Neural cell (in vitro differentiated cells): ENCODE measurements around the gene ARFGAP1. TPM values are rescaled to one million over a fixed set of nuclear protein-coding genes. Genes with fewer than 3 reads are reported as not detected.

Experiments
- H2AFZ ChIP-seq: fragments of 200-600, 300-800 bp; sonication (generic), shearing (Covaris generic); 2 replicates; pipeline ENCODE4 v1.6.0; 2014; ENCODE audit warnings: low read depth, mild to moderate bottlenecking, antibody characterized with exemption, low read length, moderate library complexity
- H3F3A ChIP-seq: fragments of 200-600 bp; shearing (Covaris generic); 2 replicates; pipeline ENCODE4 v1.6.1; 2016; ENCODE audit warnings: mild to moderate bottlenecking, moderate library complexity, mixed read lengths, antibody characterized with exemption, low read length; ENCODE audit not compliant: insufficient read depth, poor library complexity, severe bottlenecking
- H3K27ac ChIP-seq: fragments of 200-600, 300-800 bp; sonication (generic), shearing (Covaris generic); 2 replicates; pipeline ENCODE4 v1.5.1; 2014; ENCODE audit warnings: mild to moderate bottlenecking, low read length, moderate library complexity
- H3K27me3 ChIP-seq: fragments of 300-800, 200-600 bp; sonication (generic), shearing (Covaris generic); 2 replicates; pipeline ENCODE4 v1.6.0; 2014; ENCODE audit warnings: mild to moderate bottlenecking, low read depth, low read length, moderate library complexity; ENCODE audit not compliant: insufficient read depth
- H3K36me3 ChIP-seq: fragments of 300-800, 200-600 bp; sonication (generic), shearing (Covaris generic); 2 replicates; pipeline ENCODE4 v1.5.1; 2014; ENCODE audit warnings: mild to moderate bottlenecking, antibody characterized with exemption, low read length, moderate library complexity; ENCODE audit not compliant: insufficient read depth
- H3K4me2 ChIP-seq: fragments of 300-800, 200-600 bp; sonication (generic), shearing (Covaris generic); 2 replicates; pipeline ENCODE4 v1.6.0; 2014; ENCODE audit warnings: mild to moderate bottlenecking, low read length
- H3K4me3 ChIP-seq: fragments of 300-800, 200-600 bp; sonication (generic), shearing (Covaris generic); 2 replicates; pipeline ENCODE4 v1.5.1; 2014; ENCODE audit warnings: mild to moderate bottlenecking, low read length, moderate library complexity
- H3K79me2 ChIP-seq: fragments of 200-600 bp; shearing (Covaris generic); replicated peaks from 2 replicates; pipeline ENCODE4 v1.6.0; 2014; ENCODE audit warnings: mild to moderate bottlenecking, low read length, moderate library complexity; ENCODE audit not compliant: insufficient read depth
- H3K9ac ChIP-seq: fragments of 300-800, 200-600 bp; sonication (generic), shearing (Covaris generic); 2 replicates; pipeline ENCODE4 v1.6.1; 2016; ENCODE audit warnings: mild to moderate bottlenecking, low read length, mixed read lengths
- H3K9me2 ChIP-seq: fragments of 200-600 bp; shearing (Covaris generic); 2 replicates; pipeline ENCODE4 v1.6.1; 2016; ENCODE audit warnings: mild to moderate bottlenecking, low read length, mixed read lengths; ENCODE audit not compliant: insufficient read depth
- H3K9me3 ChIP-seq: fragments of 200-600, 300-800 bp; sonication (generic), shearing (Covaris generic); 2 replicates; pipeline ENCODE4 v1.6.1; 2016; ENCODE audit warnings: mild to moderate bottlenecking, mixed run types, low read length, moderate library complexity, mixed read lengths
- H4K20me1 ChIP-seq: fragments of 200-600 bp; shearing (Covaris generic); 2 replicates; pipeline ENCODE4 v1.6.1; 2016; ENCODE audit warnings: mild to moderate bottlenecking, mixed run types; ENCODE audit not compliant: insufficient read depth
- EP300 ChIP-seq: fragments of 450-650 bp; conservative IDR thresholded peaks from 2 replicates; pipeline ENCODE4 v1.6.1; 2014; ENCODE audit warnings: antibody characterized with exemption, mild to moderate bottlenecking, moderate library complexity; ENCODE audit not compliant: poor library complexity, severe bottlenecking
- EZH2 ChIP-seq: fragments of 200-600, 300-800 bp; shearing (Covaris generic), sonication (generic); IDR thresholded peaks from 2 replicates; pipeline ENCODE4 v1.6.1; 2014; ENCODE audit warnings: antibody characterized with exemption, low read length, borderline replicate concordance, mild to moderate bottlenecking; ENCODE audit not compliant: insufficient read depth, poor library complexity, severe bottlenecking
- MXI1 ChIP-seq: fragments of 450-650 bp; conservative IDR thresholded peaks from 2 replicates; pipeline ENCODE4 v1.6.1; 2014; ENCODE audit warnings: antibody characterized with exemption, mild to moderate bottlenecking; ENCODE audit not compliant: poor library complexity, severe bottlenecking
- POLR2AphosphoS5 ChIP-seq: IDR thresholded peaks from 2 replicates; pipeline ENCODE4 v1.6.1; 2012
- RAD21 ChIP-seq: fragments of 450-650 bp; conservative IDR thresholded peaks from 2 replicates; pipeline ENCODE4 v1.6.1; 2014; ENCODE audit warnings: antibody characterized with exemption, mild to moderate bottlenecking, moderate library complexity
- SMC3 ChIP-seq: fragments of 450-650 bp; conservative IDR thresholded peaks from 2 replicates; pipeline ENCODE4 v1.6.1; 2014; ENCODE audit warnings: antibody characterized with exemption, mild to moderate bottlenecking, moderate library complexity; ENCODE audit not compliant: poor library complexity
- TAF1 ChIP-seq: IDR thresholded peaks from 2 replicates; pipeline ENCODE4 v1.6.1; 2012; ENCODE audit warnings: low read depth
- polyA plus RNA-seq: library from polyadenylated mRNA; depleted of rRNA; stranded (reverse); fragments of >200 nt; gene quantifications from 2 replicates; pipeline ENCODE4 v1.2.3, GENCODE V29; 2014
- TF ChIP-seq, protein P1 (sequence below): fragments of 450-650 bp; IDR thresholded peaks from 2 replicates; pipeline ENCODE4 v1.5.1; 2014; ENCODE audit warnings: antibody characterized with exemption, mild to moderate bottlenecking, moderate library complexity; ENCODE audit not compliant: poor library complexity, severe bottlenecking
- TF ChIP-seq, protein P2 (sequence below): IDR thresholded peaks from 2 replicates; pipeline ENCODE4 v1.6.1; 2012; ENCODE audit warnings: borderline replicate concordance

Gene ARFGAP1
- polyA plus RNA-seq, 1 donor from 2014 or later, result 70.2 TPM

DNA sequence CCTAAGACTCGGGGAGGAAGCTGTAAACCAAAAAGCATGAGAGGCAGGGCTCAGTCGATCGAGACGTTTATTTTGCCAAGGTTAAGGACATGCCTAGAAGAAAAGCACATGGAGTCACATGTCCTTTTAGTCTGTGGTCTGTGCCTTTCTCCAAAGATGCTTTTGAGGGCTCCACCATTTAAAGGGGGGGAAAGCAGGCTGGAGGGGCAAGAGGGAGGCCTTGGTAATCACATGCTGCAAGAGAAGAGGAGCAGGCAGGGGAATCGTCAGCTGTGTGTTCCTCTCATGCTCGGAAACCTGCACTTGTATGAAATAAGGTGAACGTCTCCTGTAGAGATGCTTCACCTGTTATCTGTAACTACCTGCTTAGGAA, 47.5 kb upstream of the ARFGAP1 start:
- H3K27me3 ChIP-seq, result no peaks in the 10 kb centered on the region
- H3K9me2 ChIP-seq, result no peaks in the 10 kb centered on the region
- no peaks in the 10 kb centered on the region for H3K36me3 ChIP-seq
- no peaks in the 10 kb centered on the region for H4K20me1 ChIP-seq
- no peaks in the 10 kb centered on the region for H3K79me2 ChIP-seq
- H3K9me3 ChIP-seq, result no peaks in the 10 kb centered on the region
- H3K4me2 ChIP-seq, result no peak overlapping the region
- no peak for TF ChIP-seq MXI1
- no peak for TF ChIP-seq TAF1
- TF ChIP-seq POLR2AphosphoS5, result no peak
- TF ChIP-seq, protein P1, sequence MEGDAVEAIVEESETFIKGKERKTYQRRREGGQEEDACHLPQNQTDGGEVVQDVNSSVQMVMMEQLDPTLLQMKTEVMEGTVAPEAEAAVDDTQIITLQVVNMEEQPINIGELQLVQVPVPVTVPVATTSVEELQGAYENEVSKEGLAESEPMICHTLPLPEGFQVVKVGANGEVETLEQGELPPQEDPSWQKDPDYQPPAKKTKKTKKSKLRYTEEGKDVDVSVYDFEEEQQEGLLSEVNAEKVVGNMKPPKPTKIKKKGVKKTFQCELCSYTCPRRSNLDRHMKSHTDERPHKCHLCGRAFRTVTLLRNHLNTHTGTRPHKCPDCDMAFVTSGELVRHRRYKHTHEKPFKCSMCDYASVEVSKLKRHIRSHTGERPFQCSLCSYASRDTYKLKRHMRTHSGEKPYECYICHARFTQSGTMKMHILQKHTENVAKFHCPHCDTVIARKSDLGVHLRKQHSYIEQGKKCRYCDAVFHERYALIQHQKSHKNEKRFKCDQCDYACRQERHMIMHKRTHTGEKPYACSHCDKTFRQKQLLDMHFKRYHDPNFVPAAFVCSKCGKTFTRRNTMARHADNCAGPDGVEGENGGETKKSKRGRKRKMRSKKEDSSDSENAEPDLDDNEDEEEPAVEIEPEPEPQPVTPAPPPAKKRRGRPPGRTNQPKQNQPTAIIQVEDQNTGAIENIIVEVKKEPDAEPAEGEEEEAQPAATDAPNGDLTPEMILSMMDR, result no peak
- TF ChIP-seq EZH2, result no peak
- TF ChIP-seq EP300, result no peak
- TF ChIP-seq SMC3, result no peak
- TF ChIP-seq, protein P2, sequence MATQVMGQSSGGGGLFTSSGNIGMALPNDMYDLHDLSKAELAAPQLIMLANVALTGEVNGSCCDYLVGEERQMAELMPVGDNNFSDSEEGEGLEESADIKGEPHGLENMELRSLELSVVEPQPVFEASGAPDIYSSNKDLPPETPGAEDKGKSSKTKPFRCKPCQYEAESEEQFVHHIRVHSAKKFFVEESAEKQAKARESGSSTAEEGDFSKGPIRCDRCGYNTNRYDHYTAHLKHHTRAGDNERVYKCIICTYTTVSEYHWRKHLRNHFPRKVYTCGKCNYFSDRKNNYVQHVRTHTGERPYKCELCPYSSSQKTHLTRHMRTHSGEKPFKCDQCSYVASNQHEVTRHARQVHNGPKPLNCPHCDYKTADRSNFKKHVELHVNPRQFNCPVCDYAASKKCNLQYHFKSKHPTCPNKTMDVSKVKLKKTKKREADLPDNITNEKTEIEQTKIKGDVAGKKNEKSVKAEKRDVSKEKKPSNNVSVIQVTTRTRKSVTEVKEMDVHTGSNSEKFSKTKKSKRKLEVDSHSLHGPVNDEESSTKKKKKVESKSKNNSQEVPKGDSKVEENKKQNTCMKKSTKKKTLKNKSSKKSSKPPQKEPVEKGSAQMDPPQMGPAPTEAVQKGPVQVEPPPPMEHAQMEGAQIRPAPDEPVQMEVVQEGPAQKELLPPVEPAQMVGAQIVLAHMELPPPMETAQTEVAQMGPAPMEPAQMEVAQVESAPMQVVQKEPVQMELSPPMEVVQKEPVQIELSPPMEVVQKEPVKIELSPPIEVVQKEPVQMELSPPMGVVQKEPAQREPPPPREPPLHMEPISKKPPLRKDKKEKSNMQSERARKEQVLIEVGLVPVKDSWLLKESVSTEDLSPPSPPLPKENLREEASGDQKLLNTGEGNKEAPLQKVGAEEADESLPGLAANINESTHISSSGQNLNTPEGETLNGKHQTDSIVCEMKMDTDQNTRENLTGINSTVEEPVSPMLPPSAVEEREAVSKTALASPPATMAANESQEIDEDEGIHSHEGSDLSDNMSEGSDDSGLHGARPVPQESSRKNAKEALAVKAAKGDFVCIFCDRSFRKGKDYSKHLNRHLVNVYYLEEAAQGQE, result no peak
- TF ChIP-seq RAD21, result no peak
- H3K27ac ChIP-seq, result no peak overlapping the region
- H2AFZ ChIP-seq, result no peak overlapping the region
- H3F3A ChIP-seq, result no peaks in the 10 kb centered on the region
- no peak overlapping the region for H3K4me3 ChIP-seq
- H3K9ac ChIP-seq, result no peak overlapping the region

DNA sequence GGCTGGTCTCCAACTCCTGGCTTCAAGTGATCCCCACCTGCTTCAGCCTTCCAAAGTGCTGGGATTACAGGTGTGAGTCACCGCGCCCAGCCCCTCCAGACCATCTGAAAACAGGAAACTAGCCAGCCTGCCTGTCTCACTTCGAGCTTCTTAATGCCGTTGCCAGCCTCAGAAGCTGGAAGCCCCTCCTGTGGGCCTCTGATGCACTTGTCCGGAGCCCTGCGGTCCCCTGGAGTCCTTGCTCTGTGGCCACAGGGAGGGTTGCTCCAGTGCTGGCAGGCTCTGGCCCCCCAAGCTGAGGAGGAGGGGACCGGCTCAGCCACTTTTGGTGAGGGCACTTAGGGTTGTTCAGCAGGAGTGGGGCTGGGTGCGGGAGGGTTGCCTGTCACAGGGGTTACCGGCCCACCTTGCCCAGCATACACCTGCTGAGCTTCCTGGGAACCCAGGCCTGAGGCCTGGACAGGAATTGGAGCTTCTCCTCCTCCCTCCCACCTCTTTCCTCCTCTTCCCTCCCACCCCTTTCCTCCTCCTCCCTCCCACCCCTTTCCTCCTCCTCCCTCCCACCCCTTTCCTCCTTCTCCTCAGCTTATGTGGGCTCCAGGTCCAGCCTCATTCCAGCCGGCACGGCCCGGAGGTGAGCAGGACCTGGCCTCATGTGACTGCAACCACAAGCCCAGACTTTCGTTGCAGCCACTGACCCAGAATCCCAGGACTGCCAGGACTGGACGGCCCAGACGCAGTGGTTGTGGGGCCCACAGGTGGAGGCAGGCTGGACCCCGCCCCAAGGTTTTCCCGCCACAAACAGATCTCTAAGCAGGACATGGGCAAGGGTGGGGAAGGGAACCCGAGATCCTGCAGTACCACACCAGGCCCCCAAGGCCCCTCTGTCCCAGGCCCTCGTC, 46.3 kb upstream of the ARFGAP1 start:
- Histone ChIP-seq H3K9me2 (no peaks in the 10 kb centered on the region), H4K20me1 (no peaks in the 10 kb centered on the region), H3F3A (no peaks in the 10 kb centered on the region), H3K36me3 (no peaks in the 10 kb centered on the region), H3K4me3 (no peak overlapping the region), H2AFZ (no peak overlapping the region), H3K4me2 (no peak overlapping the region), H3K79me2 (no peaks in the 10 kb centered on the region), H3K27me3 (no peaks in the 10 kb centered on the region), H3K9me3 (no peaks in the 10 kb centered on the region), H3K9ac (no peak overlapping the region), H3K27ac (no peak overlapping the region)
- TF ChIP-seq EZH2, result no peak
- no peak for TF ChIP-seq SMC3
- TF ChIP-seq, protein P1, result no peak
- TF ChIP-seq EP300, result no peak
- TF ChIP-seq TAF1, result no peak
- no peak for TF ChIP-seq MXI1
- TF ChIP-seq RAD21, result no peak
- TF ChIP-seq POLR2AphosphoS5, result no peak
